GM13977 (cell line): ENCODE measurements around the gene USP43.

ENCODE experiments used
- DNase-seq: peaks from one replicate; pipeline ENCODE4 v3.0.0; 2012; ENCODE audit warnings: low spot score
- in situ Hi-C: fragments of 300-500 bp; cut with MboI; formaldehyde crosslinking; loops from one replicate; pipeline ENCODE4 v1.12.0; 2022; ENCODE audit warnings: low sequenced_read_pairs, low pct_unique_long_range_greater_than_20kb, mixed read lengths, inconsistent platforms; ENCODE audit not compliant: unreplicated experiment
- TF ChIP-seq, protein P1 (sequence below): IDR thresholded peaks from 2 replicates; pipeline ENCODE4 v1.5.1; 2012; ENCODE audit warnings: mild to moderate bottlenecking, control low read depth; ENCODE audit not compliant: insufficient read depth; ENCODE audit errors: extremely low read depth, missing control alignments

The USP43 gene

DNA sequence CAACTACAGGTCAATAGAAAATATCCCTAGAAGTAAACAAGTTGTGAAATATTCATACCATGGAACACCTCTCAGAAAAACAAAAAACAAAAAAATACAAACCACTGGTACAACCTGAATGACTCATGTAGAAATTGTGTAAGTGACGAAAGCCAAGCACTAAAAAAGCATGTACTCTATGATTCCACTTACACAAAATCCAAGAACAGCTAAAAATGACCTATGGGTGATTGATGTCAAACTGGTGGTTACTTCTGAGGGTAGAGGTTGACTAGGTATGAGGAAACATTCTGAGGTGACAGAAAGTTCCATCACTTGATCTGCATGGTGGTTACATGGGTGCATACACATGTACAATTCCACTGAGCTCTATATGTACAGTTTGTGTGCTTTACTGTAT is 114.9 kb downstream of the USP43 start:
- in situ Hi-C loops = no loop called here
- DNase-seq = no peak
- TF ChIP-seq, protein P1, sequence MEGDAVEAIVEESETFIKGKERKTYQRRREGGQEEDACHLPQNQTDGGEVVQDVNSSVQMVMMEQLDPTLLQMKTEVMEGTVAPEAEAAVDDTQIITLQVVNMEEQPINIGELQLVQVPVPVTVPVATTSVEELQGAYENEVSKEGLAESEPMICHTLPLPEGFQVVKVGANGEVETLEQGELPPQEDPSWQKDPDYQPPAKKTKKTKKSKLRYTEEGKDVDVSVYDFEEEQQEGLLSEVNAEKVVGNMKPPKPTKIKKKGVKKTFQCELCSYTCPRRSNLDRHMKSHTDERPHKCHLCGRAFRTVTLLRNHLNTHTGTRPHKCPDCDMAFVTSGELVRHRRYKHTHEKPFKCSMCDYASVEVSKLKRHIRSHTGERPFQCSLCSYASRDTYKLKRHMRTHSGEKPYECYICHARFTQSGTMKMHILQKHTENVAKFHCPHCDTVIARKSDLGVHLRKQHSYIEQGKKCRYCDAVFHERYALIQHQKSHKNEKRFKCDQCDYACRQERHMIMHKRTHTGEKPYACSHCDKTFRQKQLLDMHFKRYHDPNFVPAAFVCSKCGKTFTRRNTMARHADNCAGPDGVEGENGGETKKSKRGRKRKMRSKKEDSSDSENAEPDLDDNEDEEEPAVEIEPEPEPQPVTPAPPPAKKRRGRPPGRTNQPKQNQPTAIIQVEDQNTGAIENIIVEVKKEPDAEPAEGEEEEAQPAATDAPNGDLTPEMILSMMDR = no peak

DNA sequence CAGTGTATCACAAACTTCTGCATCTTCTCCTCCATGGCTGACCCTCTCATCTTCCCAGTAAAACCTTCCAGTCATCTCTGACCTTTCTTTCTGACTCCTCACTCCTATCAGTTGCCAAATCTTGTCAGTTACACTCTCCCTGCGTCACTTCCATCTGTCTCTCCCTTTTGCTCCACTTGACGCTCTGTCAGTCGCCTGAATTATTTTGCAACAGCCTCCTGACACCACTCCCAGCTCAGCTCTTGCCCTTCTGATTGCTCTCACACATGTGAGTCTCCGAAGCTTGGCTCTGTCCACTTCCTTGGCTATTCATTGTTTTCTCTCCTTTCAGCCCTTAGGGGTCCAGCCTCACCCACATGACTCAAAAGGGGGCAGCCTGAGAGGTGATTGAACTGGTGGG is 118.3 kb downstream of the USP43 start:
- no peak for DNase-seq
- TF ChIP-seq, protein P1 = no peak
- in situ Hi-C loops = no loop called here

DNA sequence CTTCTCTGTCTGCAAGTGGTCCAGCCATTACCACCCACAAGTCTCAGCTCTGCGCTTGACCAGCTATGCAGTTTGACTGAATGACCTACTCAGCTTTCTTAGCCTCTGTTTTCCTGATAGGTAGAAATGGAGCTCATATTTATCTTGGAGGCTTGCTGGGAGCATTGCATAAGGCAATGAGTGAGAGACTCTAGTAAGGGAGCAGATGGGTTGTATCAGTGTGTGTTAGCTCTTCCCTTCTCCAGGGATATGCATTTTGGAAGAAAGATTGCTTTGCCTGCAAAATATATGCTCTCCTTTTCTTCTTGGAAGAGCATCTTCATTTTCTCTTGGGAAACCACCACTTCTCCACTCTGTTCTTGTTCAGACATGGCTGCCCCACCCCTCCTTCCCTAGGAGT is 120.0 kb downstream of the USP43 start:
- TF ChIP-seq, protein P1 = no peak
- DNase-seq = no peak
- in situ Hi-C loops = no loop called here

DNA sequence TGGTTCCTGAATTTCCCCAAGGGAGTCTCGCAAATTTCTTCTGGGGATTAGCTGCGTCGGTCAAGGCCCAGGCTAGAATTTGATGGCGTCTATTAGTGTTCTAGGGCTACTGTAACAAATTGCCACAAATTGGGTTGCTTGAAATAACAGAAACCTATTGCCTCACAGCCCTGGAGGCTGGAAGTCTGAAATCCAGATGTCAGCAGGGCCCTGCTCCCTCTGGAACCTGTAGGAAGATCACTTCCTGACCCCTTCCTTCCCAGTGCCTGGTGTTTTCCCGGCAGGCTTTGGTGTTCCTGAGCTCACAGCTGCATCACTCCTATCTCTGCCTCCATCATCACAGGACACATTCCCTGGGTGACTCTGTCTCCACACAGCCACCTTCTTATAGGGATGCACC is 121.7 kb downstream of the USP43 start:
- TF ChIP-seq, protein P1 = no peak
- DNase-seq = no peak
- in situ Hi-C loops = no loop called here

DNA sequence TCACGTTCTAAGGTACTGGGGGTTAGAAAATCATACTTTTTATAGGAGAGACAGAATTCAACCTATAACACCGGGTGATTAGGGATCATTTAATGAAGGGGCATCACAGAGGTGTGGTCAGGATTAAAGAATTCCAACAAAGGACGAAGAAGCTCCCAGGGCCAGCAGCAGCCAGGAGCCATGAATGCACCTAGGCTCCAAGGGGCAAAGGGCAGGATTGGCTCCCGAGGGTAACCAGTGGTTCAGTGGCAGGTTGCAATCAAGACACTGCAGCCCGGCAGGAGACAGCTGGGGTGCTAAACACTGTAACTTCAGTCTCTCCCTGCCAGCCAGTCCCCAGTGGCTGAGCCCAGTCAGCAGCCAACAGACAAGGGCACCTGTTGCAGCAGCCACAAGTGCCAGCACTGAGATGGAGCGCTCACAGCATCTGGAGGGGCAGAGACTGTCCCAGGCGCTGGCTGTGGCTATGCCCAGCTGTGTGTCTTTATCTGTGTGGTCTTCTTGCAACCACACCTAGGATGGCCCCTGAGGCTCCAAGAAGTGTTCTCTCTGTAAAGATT is 122.2 kb downstream of the USP43 start:
- TF ChIP-seq, protein P1 = no peak
- DNase-seq = no peak
- in situ Hi-C loops = no loop called here

DNA sequence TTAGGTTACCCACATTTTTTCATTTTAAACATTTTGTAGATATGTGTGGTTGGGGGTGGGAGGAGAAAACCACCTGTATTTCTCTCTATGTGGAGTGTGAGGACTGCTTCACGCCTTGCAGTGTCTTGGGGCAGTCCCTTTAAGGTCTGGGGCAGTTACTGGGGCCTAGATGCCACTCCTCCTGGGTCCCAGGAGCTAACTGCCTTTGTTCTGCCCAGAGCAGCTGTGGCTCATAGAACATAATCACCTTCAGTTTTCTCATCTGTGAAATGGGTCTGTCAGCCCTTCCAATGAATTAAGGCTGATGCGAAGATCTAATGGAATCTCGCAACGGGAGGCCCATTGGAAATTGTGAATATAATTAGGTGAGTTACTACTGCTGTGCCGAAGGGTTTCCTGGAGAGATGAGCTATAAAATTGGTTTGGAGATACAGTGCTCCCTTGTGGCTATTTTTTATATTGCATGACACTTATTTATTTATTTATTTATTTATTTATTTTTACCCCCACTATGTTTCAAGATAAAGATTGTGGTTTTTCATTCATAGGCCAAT is 123.1 kb downstream of the USP43 start:
- in situ Hi-C loops = no loop called here
- DNase-seq = peak; percentile 59

More for the DNA sequence above, 123.1 kb downstream of the USP43 start:
- TF ChIP-seq, protein P1 = peak; percentile 13
